HepG2 (cell line): ENCODE results near the gene BRD8. TPM values are rescaled to one million over a fixed set of nuclear protein-coding genes. Genes with fewer than 3 reads are reported as not detected.
A peak's percentile ranks its signal among the peaks of the same experiment; 100 is the strongest.

Experiments used
- CERS6 ChIP-seq: sonication (generic); formaldehyde crosslinking; IDR thresholded peaks from 2 replicates; pipeline ENCODE4 v1.5.0; 2020; ENCODE audit warnings: missing genetic modification reagents
- IKZF1 ChIP-seq: fragments of 450-650 bp; IDR thresholded peaks from 2 replicates; pipeline ENCODE4 v1.7.1; 2016
- KIAA2018 ChIP-seq: sonication (generic); formaldehyde crosslinking; IDR thresholded peaks from 2 replicates; pipeline ENCODE4 v1.5.0; 2020; ENCODE audit warnings: mild to moderate bottlenecking, missing genetic modification reagents, borderline replicate concordance
- MAFK ChIP-seq, 2 experiments: IDR thresholded peaks in 1 of 2; conservative IDR thresholded peaks in 1 of 2; 2 replicates each; pipeline ENCODE4 v1.6.1; 2011; ENCODE audit warnings: improper control_type of control experiment in 2 of 2, low read length in 2 of 2
- MAZ ChIP-seq, 2 experiments: sonication (generic) in 1 of 2; formaldehyde crosslinking in 1 of 2; IDR thresholded peaks; 2 replicates each; pipeline versions ENCODE4 v1.5.0 to v1.6.1; 2012 to 2020; ENCODE audit warnings: low read depth in 2 of 2, mild to moderate bottlenecking in 2 of 2, borderline replicate concordance in 1 of 2, improper control_type of control experiment in 1 of 2, low read length in 1 of 2, missing genetic modification reagents in 1 of 2, moderate library complexity in 1 of 2
- MLX ChIP-seq: IDR thresholded peaks from 2 replicates; pipeline ENCODE4 v1.6.1; 2016
- PLRG1 ChIP-seq: fragments of 450-650 bp; conservative IDR thresholded peaks from 2 replicates; pipeline ENCODE4 v1.6.1; 2016
- POLR2AphosphoS2 ChIP-seq: IDR thresholded peaks from 2 replicates; pipeline ENCODE4 v1.6.1; 2011; ENCODE audit warnings: low read depth, low read length, improper control_type of control experiment
- ZNF205 ChIP-seq: IDR thresholded peaks from 2 replicates; pipeline ENCODE4 v1.6.1; 2018; ENCODE audit warnings: missing biosample characterization, missing genetic modification reagents
- ZNF224 ChIP-seq: sonication (generic); formaldehyde crosslinking; IDR thresholded peaks from 2 replicates; pipeline ENCODE4 v1.5.0; 2020; ENCODE audit warnings: mild to moderate bottlenecking, missing genetic modification reagents
- ZNF639 ChIP-seq: conservative IDR thresholded peaks from 2 replicates; pipeline ENCODE4 v1.6.1; 2018; ENCODE audit warnings: missing genetic modification reagents
- ZSCAN29 ChIP-seq: sonication (generic); formaldehyde crosslinking; conservative IDR thresholded peaks from 2 replicates; pipeline ENCODE4 v1.4.0; 2020; ENCODE audit warnings: mild to moderate bottlenecking, missing genetic modification reagents
- polyA plus RNA-seq, 8 experiments: library from polyadenylated mRNA; depleted of rRNA in 3 of 8; stranded (reverse) in 7 of 8; unstranded in 1 of 8; fragments of >200 nt; fragmentation: Illumina TruSeq in 4 of 8; extraction: Trizol in 4 of 8; gene quantifications; 2 replicates each; pipeline versions ENCODE4 v1.2.1 to v1.2.3, GENCODE V29; 2011 to 2016; ENCODE audit warnings: low read depth in 4 of 8, missing spikeins in 1 of 8, mixed read lengths in 1 of 8; ENCODE audit not compliant: insufficient read depth in 1 of 8
- total RNA-seq, 5 experiments: library from RNA; depleted of rRNA; stranded (reverse); fragments of >200 nt; fragmentation: Illumina TruSeq; extraction: Trizol; gene quantifications; 2 replicates each; pipeline ENCODE4 v1.2.3, GENCODE V29; 2016; ENCODE audit warnings: low read depth in 1 of 5
- TF ChIP-seq, protein P1 (sequence below): sonication (generic); formaldehyde crosslinking; IDR thresholded peaks from 2 replicates; pipeline ENCODE4; 2020; ENCODE audit warnings: missing genetic modification reagents, mild to moderate bottlenecking, borderline replicate concordance

Gene BRD8
- total and polyA plus RNA-seq, 2 of the 13 experiments (the other 11 are each of a cell fraction or from before 2014, with no cell fraction given): 62.5 to 71.1 TPM

DNA sequence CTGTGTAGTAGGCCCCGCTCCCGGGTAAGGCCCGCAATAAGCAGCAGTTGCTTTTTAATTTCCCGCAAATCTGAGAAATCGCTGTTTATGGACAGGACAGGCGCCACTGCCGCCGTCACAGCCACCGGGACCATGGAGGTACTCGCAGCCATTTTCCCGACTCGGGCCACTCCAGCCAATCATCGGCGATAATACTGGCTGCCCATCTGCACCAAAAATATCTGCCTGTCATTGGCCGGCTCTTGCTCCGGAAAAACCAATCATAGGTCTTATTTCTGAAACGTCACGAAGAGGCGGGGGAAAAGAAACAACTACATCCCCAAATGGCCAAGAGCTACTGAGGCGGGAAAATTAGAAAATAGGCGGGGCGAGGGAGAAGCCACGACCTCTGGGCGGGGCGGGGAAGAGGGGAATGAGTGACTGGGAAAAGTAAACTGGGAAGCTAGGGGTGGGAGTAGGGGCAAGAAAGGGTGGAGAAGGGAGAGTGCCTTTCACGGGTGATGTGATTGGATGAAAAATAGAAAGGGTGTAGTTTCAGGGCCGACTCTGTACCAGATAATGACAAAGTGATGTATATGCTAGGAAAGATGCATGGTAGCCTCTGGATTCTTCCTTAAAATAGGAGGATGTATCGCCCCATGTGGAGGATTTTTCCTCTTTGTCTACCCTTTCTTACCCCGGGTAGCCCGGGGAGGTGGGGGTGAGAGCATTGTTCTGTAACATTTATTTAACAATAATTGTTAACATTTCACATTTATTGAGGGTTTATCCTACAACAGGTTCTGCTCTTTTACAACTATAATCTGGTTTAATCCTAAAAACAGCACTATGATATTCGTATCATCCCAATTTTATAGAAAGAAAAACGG is 35.0 kb upstream of the BRD8 start, which contains the start of gene CDC23 (continued):
- TF ChIP-seq, protein P1, sequence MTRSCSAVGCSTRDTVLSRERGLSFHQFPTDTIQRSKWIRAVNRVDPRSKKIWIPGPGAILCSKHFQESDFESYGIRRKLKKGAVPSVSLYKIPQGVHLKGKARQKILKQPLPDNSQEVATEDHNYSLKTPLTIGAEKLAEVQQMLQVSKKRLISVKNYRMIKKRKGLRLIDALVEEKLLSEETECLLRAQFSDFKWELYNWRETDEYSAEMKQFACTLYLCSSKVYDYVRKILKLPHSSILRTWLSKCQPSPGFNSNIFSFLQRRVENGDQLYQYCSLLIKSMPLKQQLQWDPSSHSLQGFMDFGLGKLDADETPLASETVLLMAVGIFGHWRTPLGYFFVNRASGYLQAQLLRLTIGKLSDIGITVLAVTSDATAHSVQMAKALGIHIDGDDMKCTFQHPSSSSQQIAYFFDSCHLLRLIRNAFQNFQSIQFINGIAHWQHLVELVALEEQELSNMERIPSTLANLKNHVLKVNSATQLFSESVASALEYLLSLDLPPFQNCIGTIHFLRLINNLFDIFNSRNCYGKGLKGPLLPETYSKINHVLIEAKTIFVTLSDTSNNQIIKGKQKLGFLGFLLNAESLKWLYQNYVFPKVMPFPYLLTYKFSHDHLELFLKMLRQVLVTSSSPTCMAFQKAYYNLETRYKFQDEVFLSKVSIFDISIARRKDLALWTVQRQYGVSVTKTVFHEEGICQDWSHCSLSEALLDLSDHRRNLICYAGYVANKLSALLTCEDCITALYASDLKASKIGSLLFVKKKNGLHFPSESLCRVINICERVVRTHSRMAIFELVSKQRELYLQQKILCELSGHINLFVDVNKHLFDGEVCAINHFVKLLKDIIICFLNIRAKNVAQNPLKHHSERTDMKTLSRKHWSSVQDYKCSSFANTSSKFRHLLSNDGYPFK: peak; percentile 95
- TF ChIP-seq MAFK (conservative IDR thresholded peaks at IDR 0.05 in 1 of 2, IDR thresholded peaks at IDR 0.05 in 1 of 2; ENCODE audit: low read length in 2 of 2): 0 out of 4 replicates have a peak, but pooled peaks of 1 of the 2 experiments have one; percentile 0
- no peak; the same call in 1 of the 2 replicates for TF ChIP-seq ZSCAN29 (CRISPR knock-in tag)
- TF ChIP-seq POLR2AphosphoS2: no peak
- TF ChIP-seq ZNF205 (CRISPR knock-in tag): 0 out of 2 replicates have a peak, but pooled peaks have one; percentile 47
- TF ChIP-seq ZNF224 (CRISPR knock-in tag): no peak; the same call in 1 of the 2 replicates
- no peak for TF ChIP-seq MLX (CRISPR knock-in tag)
- no peak for TF ChIP-seq PLRG1
- no peak for TF ChIP-seq KIAA2018 (CRISPR knock-in tag)
- peak; percentile 57; the same call in 1 of the 2 replicates for TF ChIP-seq MAZ (IDR thresholded peaks at IDR 0.05; ENCODE audit: borderline replicate concordance, low read depth, low read length)
- peak; percentile 51; the same call in 1 of the 2 replicates for TF ChIP-seq MAZ (CRISPR knock-in tag; IDR thresholded peaks at IDR 0.05; ENCODE audit: low read depth)
- no peak for TF ChIP-seq IKZF1
- no peak for TF ChIP-seq CERS6 (CRISPR knock-in tag)
- no peak for TF ChIP-seq ZNF639 (CRISPR knock-in tag)
